Breast epithelium (tissue), 4 donors: ENCODE measurements around the gene SPON1. TPM values are rescaled to one million over a fixed set of nuclear protein-coding genes. Genes with fewer than 3 reads are reported as not detected.
A peak's percentile ranks its signal among the peaks of the same experiment; 100 is the strongest.

Experiments
- DNase-seq, 2 donors: peaks; one replicate each; pipeline ENCODE4 v3.0.0-alpha.2; 2019; ENCODE audit warnings: low spot score in 2 of 2
- H3K27ac ChIP-seq, 2 donors: fragments of 200-600 bp; sonication (generic) in 1 of 2; one replicate each; pipeline ENCODE4 v1.5.1; 2016 to 2019; ENCODE audit warnings: mild to moderate bottlenecking in 1 of 2
- H3K27me3 ChIP-seq, 2 donors: fragments of 200-600 bp; sonication (generic) in 1 of 2; one replicate each; pipeline versions ENCODE4 v1.5.1 to v1.6.0; 2017 to 2019; ENCODE audit warnings: control low read depth in 1 of 2, mild to moderate bottlenecking in 1 of 2
- H3K36me3 ChIP-seq: fragments of 200-600 bp; one replicate; pipeline ENCODE4 v1.5.1; 2019
- H3K4me1 ChIP-seq, 2 donors: fragments of 200-600 bp; sonication (generic); one replicate each; pipeline ENCODE4 v1.5.1; 2016 to 2019; ENCODE audit warnings: control low read depth in 1 of 2
- H3K4me3 ChIP-seq, 3 donors: fragments of 200-600 bp; sonication (generic); 1 replicate in 2 of 3; 2 replicates in 1 of 3; pipeline ENCODE4 v1.5.1; 2016 to 2019; ENCODE audit warnings: mild to moderate bottlenecking in 3 of 3, moderate library complexity in 2 of 3
- H3K9me3 ChIP-seq, 2 donors: fragments of 200-600 bp; sonication (generic) in 1 of 2; one replicate each; pipeline ENCODE4 v1.5.1; 2016 to 2019; ENCODE audit warnings: control low read depth in 1 of 2
- POLR2A ChIP-seq: fragments of 450-650 bp; IDR thresholded peaks from one replicate; pipeline ENCODE4 v1.6.1; 2016; ENCODE audit warnings: antibody characterized with exemption, mild to moderate bottlenecking, moderate library complexity
- POLR2AphosphoS5 ChIP-seq, 3 donors: sonication (generic); formaldehyde crosslinking; IDR thresholded peaks; one replicate each; pipeline ENCODE4 v1.6.1; 2017; ENCODE audit warnings: antibody characterized with exemption in 3 of 3
- intact Hi-C: fragments of 100-400 bp; cut with DNase I; formaldehyde crosslinking; loops from one replicate; pipeline ENCODE4 v1.15.1; 2023; ENCODE audit warnings: low total_unique reads
- total RNA-seq, 3 donors: library from RNA; depleted of rRNA; stranded (reverse); fragments of >200 nt; gene quantifications; one replicate each; pipeline ENCODE4 v1.1.0, GENCODE V29; 2016
- TF ChIP-seq, protein P1 (sequence below), 3 donors: fragments of 450-650 bp; IDR thresholded peaks; one replicate each; pipeline ENCODE4 v1.5.1; 2016 to 2017; ENCODE audit warnings: antibody characterized with exemption in 3 of 3, mild to moderate bottlenecking in 3 of 3, moderate library complexity in 3 of 3

The SPON1 gene
- total RNA-seq, 3 donors from 2014 or later, result 30.1 to 133 (median 34.7) TPM

DNA sequence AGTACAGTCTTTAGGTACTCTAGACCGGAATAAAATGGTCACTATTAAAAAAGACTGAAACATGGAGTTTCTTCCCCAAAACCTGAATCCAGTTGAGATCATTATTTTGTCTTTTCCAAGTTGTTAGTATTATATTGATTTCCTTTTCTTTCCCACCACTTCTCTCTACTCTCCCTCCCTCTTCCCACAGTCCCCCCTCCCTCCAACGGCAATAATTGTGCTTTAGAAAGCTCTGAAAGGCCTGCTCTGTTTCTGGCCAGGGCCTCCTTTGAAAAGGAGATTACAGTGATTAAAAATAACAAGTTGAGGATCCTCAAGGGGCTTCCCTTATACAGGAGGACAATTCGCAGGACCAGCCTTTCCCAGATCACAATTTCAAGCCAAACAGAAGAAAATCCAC lies 3.5 kb downstream of the SPON1 start:
- H3K4me1 ChIP-seq, result no peaks in the 10 kb centered on the region
- no peak overlapping the region for H3K4me3 ChIP-seq
- H3K27ac ChIP-seq, result no peak overlapping the region
- H3K27me3 ChIP-seq, result peaks cover 0 to 42% of the 10 kb centered on the region in 2 donors
- H3K9me3 ChIP-seq, result no peaks in the 10 kb centered on the region
- no peaks in the 10 kb centered on the region for H3K36me3 ChIP-seq
- intact Hi-C loops, result loop anchor here (10.0 kb wide), 1 partner anchor 279 kb away; no protein-coding TSS in a partner anchor
- no peak for DNase-seq
- TF ChIP-seq, protein P1, sequence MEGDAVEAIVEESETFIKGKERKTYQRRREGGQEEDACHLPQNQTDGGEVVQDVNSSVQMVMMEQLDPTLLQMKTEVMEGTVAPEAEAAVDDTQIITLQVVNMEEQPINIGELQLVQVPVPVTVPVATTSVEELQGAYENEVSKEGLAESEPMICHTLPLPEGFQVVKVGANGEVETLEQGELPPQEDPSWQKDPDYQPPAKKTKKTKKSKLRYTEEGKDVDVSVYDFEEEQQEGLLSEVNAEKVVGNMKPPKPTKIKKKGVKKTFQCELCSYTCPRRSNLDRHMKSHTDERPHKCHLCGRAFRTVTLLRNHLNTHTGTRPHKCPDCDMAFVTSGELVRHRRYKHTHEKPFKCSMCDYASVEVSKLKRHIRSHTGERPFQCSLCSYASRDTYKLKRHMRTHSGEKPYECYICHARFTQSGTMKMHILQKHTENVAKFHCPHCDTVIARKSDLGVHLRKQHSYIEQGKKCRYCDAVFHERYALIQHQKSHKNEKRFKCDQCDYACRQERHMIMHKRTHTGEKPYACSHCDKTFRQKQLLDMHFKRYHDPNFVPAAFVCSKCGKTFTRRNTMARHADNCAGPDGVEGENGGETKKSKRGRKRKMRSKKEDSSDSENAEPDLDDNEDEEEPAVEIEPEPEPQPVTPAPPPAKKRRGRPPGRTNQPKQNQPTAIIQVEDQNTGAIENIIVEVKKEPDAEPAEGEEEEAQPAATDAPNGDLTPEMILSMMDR (IDR thresholded peaks at IDR 0.05), result no peak
- TF ChIP-seq POLR2A (no peak), POLR2AphosphoS5 (IDR thresholded peaks at IDR 0.05) (no peak)

DNA sequence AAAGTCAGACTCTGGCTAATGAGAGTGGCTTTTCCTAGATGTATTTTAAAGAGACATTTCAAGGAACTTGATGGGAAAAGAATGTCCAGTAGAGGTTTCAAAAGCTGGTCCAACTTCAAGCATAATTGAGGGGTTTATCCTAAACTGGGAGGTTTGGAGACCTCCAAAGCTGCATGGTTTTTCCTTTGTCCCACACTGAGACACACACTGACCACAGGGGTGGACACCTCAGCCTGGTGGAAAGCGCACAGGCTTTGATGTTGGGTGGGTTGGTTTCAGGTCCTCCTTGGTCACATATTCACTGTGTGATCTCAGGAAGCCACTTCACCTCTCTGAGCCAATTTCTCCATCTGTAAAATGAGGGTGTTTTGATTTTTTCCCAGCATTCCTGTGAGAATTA lies 4.0 kb downstream of the SPON1 start:
- peaks cover 0 to 37% of the 10 kb centered on the region in 2 donors for H3K27me3 ChIP-seq
- no peak overlapping the region for H3K27ac ChIP-seq
- no peak overlapping the region for H3K4me3 ChIP-seq
- H3K9me3 ChIP-seq, result no peaks in the 10 kb centered on the region
- no peaks in the 10 kb centered on the region for H3K4me1 ChIP-seq
- intact Hi-C loops, result loop anchor here (10.0 kb wide), 1 partner anchor 278 kb away; no protein-coding TSS in a partner anchor
- TF ChIP-seq, protein P1 (IDR thresholded peaks at IDR 0.05), result no peak
- no peak for TF ChIP-seq POLR2AphosphoS5 (IDR thresholded peaks at IDR 0.05)
- no peak for DNase-seq
- H3K36me3 ChIP-seq, result no peaks in the 10 kb centered on the region

DNA sequence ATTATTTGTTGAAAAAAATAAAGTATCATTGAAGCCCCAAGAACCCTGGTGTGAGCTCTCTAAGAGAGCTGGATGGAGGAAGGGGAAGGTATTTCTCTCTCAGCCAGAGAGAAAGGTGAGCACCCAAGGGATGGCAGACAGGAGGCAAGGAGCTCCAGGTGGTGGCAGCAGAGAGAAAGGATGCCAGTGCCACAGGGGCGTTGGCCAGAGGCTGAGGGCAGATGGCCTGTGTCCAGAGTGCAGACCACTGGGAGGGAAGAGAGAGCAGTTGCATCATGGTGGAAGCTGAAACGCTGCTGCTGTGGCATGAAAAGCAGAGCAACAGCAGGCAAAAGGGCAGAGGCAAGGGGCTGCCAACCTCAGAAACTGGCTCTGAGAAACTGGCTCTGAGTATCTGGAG lies 8.5 kb downstream of the SPON1 start:
- DNase-seq, result peak in 1 of 2 donors; percentile 37
- no peak for TF ChIP-seq POLR2A
- TF ChIP-seq, protein P1 (IDR thresholded peaks at IDR 0.05), result peak in 1 of 3 donors; percentile 39
- intact Hi-C loops, result no loop called here
- Histone ChIP-seq H3K4me3 (no peak overlapping the region), H3K9me3 (no peaks in the 10 kb centered on the region), H3K27ac (peak overlapping the region in 1 of 2 donors; percentile 28), H3K4me1 (peaks cover 0 to 6% of the 10 kb centered on the region in 2 donors), H3K36me3 (no peaks in the 10 kb centered on the region), H3K27me3 (no peaks in the 10 kb centered on the region)

DNA sequence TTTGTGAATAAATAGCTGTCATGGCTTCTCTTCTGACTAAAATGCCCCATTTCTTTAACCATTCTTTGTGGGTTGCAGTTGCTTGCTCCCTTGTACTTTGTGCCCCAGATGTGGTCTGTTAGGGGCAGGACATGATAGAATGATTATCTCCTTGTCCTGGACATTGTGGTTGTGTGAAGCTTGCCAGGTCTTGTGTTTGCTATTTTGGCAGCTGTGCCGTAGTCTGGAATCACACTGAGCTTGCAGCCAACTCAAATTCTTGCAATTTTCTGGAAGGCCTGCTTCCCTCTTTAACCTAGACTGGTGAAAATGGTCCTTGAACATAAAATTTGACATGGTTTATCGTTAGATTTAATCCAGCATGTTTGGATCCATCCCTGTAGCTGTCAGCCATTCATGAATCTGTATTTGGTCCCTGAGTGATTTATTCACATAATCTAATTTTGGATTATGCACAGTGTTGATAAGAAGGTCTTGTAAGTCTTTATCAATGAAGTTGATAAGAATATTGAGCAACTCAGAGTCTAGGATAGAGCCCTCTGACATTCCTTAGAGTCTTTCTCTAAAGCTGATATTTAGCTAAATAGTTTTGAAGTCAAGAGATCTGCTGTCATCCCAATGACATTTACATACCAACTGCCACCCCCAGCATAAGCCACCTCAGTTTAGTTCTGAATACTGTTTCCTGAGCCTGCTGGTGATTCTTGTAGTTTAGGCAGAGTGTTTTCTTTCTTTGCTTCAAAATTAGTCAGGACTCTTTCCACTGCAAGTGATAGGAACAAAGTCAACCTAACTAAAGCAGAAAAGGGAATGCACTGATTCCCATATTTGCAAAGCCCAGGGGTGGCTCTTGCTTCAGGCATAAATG lies 9.8 kb downstream of the SPON1 start:
- Histone ChIP-seq H3K27me3 (no peaks in the 10 kb centered on the region), H3K4me1 (peaks cover 0 to 6% of the 10 kb centered on the region in 2 donors), H3K27ac (peak overlapping the region; percentile 50 to 71), H3K36me3 (no peaks in the 10 kb centered on the region), H3K9me3 (no peaks in the 10 kb centered on the region), H3K4me3 (no peak overlapping the region)
- intact Hi-C loops, result no loop called here
- TF ChIP-seq POLR2A, result no peak
- TF ChIP-seq POLR2AphosphoS5 (IDR thresholded peaks at IDR 0.05), result no peak
- TF ChIP-seq, protein P1 (IDR thresholded peaks at IDR 0.05), result no peak
- peak in 1 of 2 donors; percentile 53 for DNase-seq

DNA sequence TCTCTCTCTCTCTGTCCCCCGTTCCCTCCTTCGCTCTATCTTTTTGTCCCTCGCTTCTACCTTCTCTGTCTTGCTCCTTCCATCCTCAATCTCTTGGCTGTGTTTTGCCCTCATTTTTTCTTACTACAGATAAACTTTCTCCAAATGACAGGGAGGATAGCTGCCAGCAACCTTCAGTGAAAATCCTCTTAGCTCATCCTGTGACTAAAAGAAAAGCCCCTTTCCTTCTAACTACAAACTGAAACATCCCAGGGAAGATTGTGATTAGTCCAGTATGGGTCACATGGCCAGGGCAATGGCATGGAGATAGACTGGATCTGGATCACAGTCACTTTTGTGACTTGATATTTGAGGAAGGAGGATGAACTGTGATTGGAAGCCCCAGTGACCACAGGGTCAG lies 10.4 kb downstream of the SPON1 start:
- Histone ChIP-seq H3K27ac (peak overlapping the region in 1 of 2 donors; percentile 13), H3K4me3 (no peak overlapping the region)

More for the DNA sequence above, 10.4 kb downstream of the SPON1 start:
- H3K27me3 ChIP-seq, result no peaks in the 10 kb centered on the region
- H3K9me3 ChIP-seq, result no peaks in the 10 kb centered on the region
- DNase-seq, result no peak
- intact Hi-C loops, result no loop called here
- no peak for TF ChIP-seq POLR2A
- TF ChIP-seq, protein P1 (IDR thresholded peaks at IDR 0.05), result no peak
- TF ChIP-seq POLR2AphosphoS5 (IDR thresholded peaks at IDR 0.05), result no peak
- no peaks in the 10 kb centered on the region for H3K36me3 ChIP-seq
- peaks cover 0 to 6% of the 10 kb centered on the region in 2 donors for H3K4me1 ChIP-seq
